HEK293 (cell line): Measurements from ENCODE around the gene PBX3.

Experiments
- CTCF ChIA-PET: fragments of 350-600 bp; formaldehyde crosslinking; extraction: SDS; loops from one replicate; lab custom pipeline; 2021; ENCODE audit warnings: antibody characterized with exemption; lab: Yijun Ruan, JAX
- POLR2A ChIA-PET: fragments of 300-600 bp; formaldehyde crosslinking; extraction: SDS; loops from one replicate; lab custom pipeline; 2020; ENCODE audit warnings: antibody characterized with exemption, inconsistent platforms; lab: Yijun Ruan, JAX
- H3K27ac ChIP-seq: fragments of 200-500 bp; sonication (Bioruptor generic); 2 replicates; pipeline ENCODE4 v1.5.1; 2014; ENCODE audit warnings: low read depth, low read length, control low read depth, inconsistent platforms; ENCODE audit errors: extremely low read depth
- H3K36me3 ChIP-seq, 2 experiments: fragments of 200-500 bp in 1 of 2; sonication (Bioruptor generic) in 1 of 2; 1 replicate in 1 of 2; 2 replicates in 1 of 2; pipeline ENCODE4 v1.5.1; 2014 to 2017; ENCODE audit warnings: inconsistent platforms in 2 of 2, low read length in 2 of 2; ENCODE audit not compliant: control insufficient read depth in 2 of 2, insufficient read depth in 1 of 2
- H3K4me1 ChIP-seq: fragments of 200-500 bp; sonication (Bioruptor generic); 2 replicates; pipeline ENCODE4 v1.5.1; 2014; ENCODE audit warnings: mild to moderate bottlenecking, low read length, inconsistent platforms; ENCODE audit not compliant: control insufficient read depth, insufficient read depth
- H3K4me3 ChIP-seq: 2 replicates; pipeline ENCODE4 v1.5.1; 2011; ENCODE audit warnings: low read depth, mild to moderate bottlenecking, control low read depth, low read length, moderate library complexity
- H3K9me3 ChIP-seq: fragments of 200-500 bp; sonication (Bioruptor generic); 2 replicates; pipeline ENCODE4 v1.5.1; 2014; ENCODE audit warnings: low read depth, low read length, inconsistent platforms; ENCODE audit not compliant: control insufficient read depth, insufficient read depth
- AEBP2 ChIP-seq: fragments of 450-650 bp; formaldehyde crosslinking; IDR thresholded peaks from 2 replicates; pipeline ENCODE4 v1.5.1; 2016; ENCODE audit warnings: missing biosample characterization, missing genetic modification characterization, borderline replicate concordance
- BCL11A ChIP-seq: fragments of 450-650 bp; formaldehyde crosslinking; IDR thresholded peaks from 2 replicates; pipeline ENCODE4 v1.5.1; 2016; ENCODE audit warnings: low read depth, missing biosample characterization, missing genetic modification characterization
- BCL6B ChIP-seq: fragments of 450-650 bp; formaldehyde crosslinking; IDR thresholded peaks from 2 replicates; pipeline ENCODE4 v1.5.1; 2017; ENCODE audit warnings: missing biosample characterization, missing genetic modification characterization
- GLIS1 ChIP-seq: fragments of 450-650 bp; formaldehyde crosslinking; IDR thresholded peaks from 2 replicates; pipeline ENCODE4 v1.5.1; 2016; ENCODE audit warnings: missing biosample characterization, missing genetic modification characterization
- HOXC10 ChIP-seq: sonication (generic); formaldehyde crosslinking; IDR thresholded peaks from 2 replicates; pipeline ENCODE4 v1.8.1; 2023; ENCODE audit warnings: mild to moderate bottlenecking, missing genetic modification reagents
- OSR2 ChIP-seq: fragments of 450-650 bp; formaldehyde crosslinking; IDR thresholded peaks from 2 replicates; pipeline ENCODE4 v1.5.1; 2016; ENCODE audit warnings: missing biosample characterization, missing genetic modification characterization
- PRDM6 ChIP-seq: fragments of 450-650 bp; formaldehyde crosslinking; IDR thresholded peaks from 2 replicates; pipeline ENCODE4 v1.5.1; 2017; ENCODE audit warnings: missing biosample characterization, missing genetic modification characterization
- SETDB1 ChIP-seq: IDR thresholded peaks from one replicate; pipeline ENCODE4 v1.6.1; 2017; ENCODE audit warnings: mild to moderate bottlenecking, low read length, moderate library complexity, mixed read lengths; ENCODE audit not compliant: insufficient read length
- TRIM28 ChIP-seq: IDR thresholded peaks from 2 replicates; pipeline ENCODE4 v1.6.1; 2011; ENCODE audit warnings: low read length, control low read depth, borderline replicate concordance
- ZBTB1 ChIP-seq: fragments of 450-650 bp; formaldehyde crosslinking; IDR thresholded peaks from 2 replicates; pipeline ENCODE4 v1.5.1; 2016; ENCODE audit warnings: missing biosample characterization, missing genetic modification characterization
- ZEB2 ChIP-seq: fragments of 450-650 bp; formaldehyde crosslinking; IDR thresholded peaks from 2 replicates; pipeline ENCODE4 v1.5.1; 2016; ENCODE audit warnings: missing biosample characterization, missing genetic modification characterization
- ZNF121 ChIP-seq: fragments of 450-650 bp; formaldehyde crosslinking; IDR thresholded peaks from 2 replicates; pipeline ENCODE4 v1.5.1; 2016; ENCODE audit warnings: missing biosample characterization, missing genetic modification characterization
- ZNF155 ChIP-seq: fragments of 450-650 bp; formaldehyde crosslinking; IDR thresholded peaks from 2 replicates; pipeline ENCODE4 v1.5.1; 2016; ENCODE audit warnings: missing biosample characterization, missing genetic modification characterization
- ZNF214 ChIP-seq: fragments of 450-650 bp; formaldehyde crosslinking; IDR thresholded peaks from 2 replicates; pipeline ENCODE4 v1.5.1; 2017; ENCODE audit warnings: missing biosample characterization, mild to moderate bottlenecking, missing genetic modification characterization, borderline replicate concordance
- ZNF239 ChIP-seq: fragments of 450-650 bp; formaldehyde crosslinking; IDR thresholded peaks from 2 replicates; pipeline ENCODE4 v1.5.1; 2016; ENCODE audit warnings: missing biosample characterization, missing genetic modification characterization
- ZNF292 ChIP-seq: fragments of 450-650 bp; formaldehyde crosslinking; IDR thresholded peaks from 2 replicates; pipeline ENCODE4 v1.5.1; 2016; ENCODE audit warnings: low read depth, missing biosample characterization, missing genetic modification characterization, borderline replicate concordance
- ZNF335 ChIP-seq: fragments of 450-650 bp; formaldehyde crosslinking; conservative IDR thresholded peaks from 2 replicates; pipeline ENCODE4 v1.5.1; 2016; ENCODE audit warnings: missing biosample characterization, missing genetic modification characterization
- ZNF514 ChIP-seq: fragments of 450-650 bp; formaldehyde crosslinking; IDR thresholded peaks from 2 replicates; pipeline ENCODE4 v1.5.1; 2016; ENCODE audit warnings: missing biosample characterization, missing genetic modification characterization
- ZNF548 ChIP-seq: fragments of 450-650 bp; formaldehyde crosslinking; IDR thresholded peaks from 2 replicates; pipeline ENCODE4 v1.5.1; 2016; ENCODE audit warnings: missing biosample characterization, missing genetic modification characterization
- ZNF747 ChIP-seq: fragments of 450-650 bp; formaldehyde crosslinking; IDR thresholded peaks from 2 replicates; pipeline ENCODE4 v1.5.1; 2016; ENCODE audit warnings: missing biosample characterization, missing genetic modification characterization
- TF ChIP-seq, protein P1 (sequence below): fragments of 450-650 bp; formaldehyde crosslinking; IDR thresholded peaks from 2 replicates; pipeline ENCODE4 v1.5.1; 2016; ENCODE audit warnings: missing biosample characterization, missing genetic modification characterization
- TF ChIP-seq, protein P2 (sequence below): fragments of 450-650 bp; formaldehyde crosslinking; IDR thresholded peaks from 2 replicates; pipeline ENCODE4 v1.5.1; 2017; ENCODE audit warnings: missing biosample characterization, missing genetic modification characterization

PBX3 gene

DNA sequence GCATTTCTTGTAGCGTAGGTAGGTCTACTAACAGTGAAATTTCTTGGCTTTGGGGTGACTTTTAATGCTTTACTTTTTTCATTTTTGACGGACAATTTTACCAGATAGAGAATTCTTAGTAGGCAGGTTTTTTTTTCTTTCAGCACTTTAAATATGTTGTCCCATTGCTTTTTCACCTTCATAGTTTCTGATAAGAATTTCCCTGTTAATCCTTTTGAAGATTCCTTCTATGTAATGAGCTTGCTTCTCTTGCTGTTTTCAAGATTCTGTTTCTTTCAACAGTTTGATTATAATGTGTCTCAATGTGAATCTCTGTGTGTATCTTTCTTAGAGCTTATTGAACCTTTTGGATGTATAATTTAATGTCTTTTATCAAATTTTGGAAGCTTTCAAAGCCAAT lies 35.5 kb downstream of the PBX3 start:
- TF ChIP-seq SETDB1 = peak; percentile 76
- TF ChIP-seq GLIS1 (tag by site-specific recombination) = no peak
- TF ChIP-seq, protein P1, sequence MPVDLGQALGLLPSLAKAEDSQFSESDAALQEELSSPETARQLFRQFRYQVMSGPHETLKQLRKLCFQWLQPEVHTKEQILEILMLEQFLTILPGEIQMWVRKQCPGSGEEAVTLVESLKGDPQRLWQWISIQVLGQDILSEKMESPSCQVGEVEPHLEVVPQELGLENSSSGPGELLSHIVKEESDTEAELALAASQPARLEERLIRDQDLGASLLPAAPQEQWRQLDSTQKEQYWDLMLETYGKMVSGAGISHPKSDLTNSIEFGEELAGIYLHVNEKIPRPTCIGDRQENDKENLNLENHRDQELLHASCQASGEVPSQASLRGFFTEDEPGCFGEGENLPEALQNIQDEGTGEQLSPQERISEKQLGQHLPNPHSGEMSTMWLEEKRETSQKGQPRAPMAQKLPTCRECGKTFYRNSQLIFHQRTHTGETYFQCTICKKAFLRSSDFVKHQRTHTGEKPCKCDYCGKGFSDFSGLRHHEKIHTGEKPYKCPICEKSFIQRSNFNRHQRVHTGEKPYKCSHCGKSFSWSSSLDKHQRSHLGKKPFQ = no peak
- no peak for TF ChIP-seq BCL6B (tag by site-specific recombination)
- TF ChIP-seq ZBTB1 (tag by site-specific recombination) = no peak
- no peak for TF ChIP-seq ZNF548
- TF ChIP-seq ZNF514 (tag by site-specific recombination) = no peak
- 0 out of 2 replicates have a peak, but pooled peaks have one; percentile 40 for TF ChIP-seq TRIM28
- ChIA-PET CTCF (interaction anchor here (0.7 to 1.3 kb wide), 4 partner anchors 12 to 883 kb away, joined by 3 to 4 read pairs (median 4); no protein-coding TSS in a partner anchor), POLR2A (interaction anchor here (0.7 kb wide), 1 partner anchor 113 kb away, joined by 3 read pairs; no protein-coding TSS in a partner anchor)
- H3K9me3 ChIP-seq = no peaks in the 10 kb centered on the region
- no peaks in the 10 kb centered on the region; a peak in 1 of 3 replicates for H3K36me3 ChIP-seq
- no peak overlapping the region for H3K27ac ChIP-seq
- no peak overlapping the region for H3K4me3 ChIP-seq
- no peaks in the 10 kb centered on the region for H3K4me1 ChIP-seq

- no peak overlapping the region for H3K4me3 ChIP-seq
- TF ChIP-seq ZNF292 (tag by site-specific recombination) = no peak
- TF ChIP-seq ZNF155 (tag by site-specific recombination) = no peak
- no peak for TF ChIP-seq ZNF121 (tag by site-specific recombination)
- TF ChIP-seq BCL11A (tag by site-specific recombination) = no peak
- TF ChIP-seq PRDM6 (tag by site-specific recombination) = no peak
- no peak for TF ChIP-seq HOXC10 (CRISPR knock-in tag)
- TF ChIP-seq, all 188 proteins: peak for 0
- ChIA-PET POLR2A (no interaction called here), CTCF (interaction anchor here (0.7 kb wide), 1 partner anchor 25 kb away, joined by 3 read pairs; no protein-coding TSS in a partner anchor)
- H3K27ac ChIP-seq = no peak overlapping the region
- H3K36me3 ChIP-seq = no peaks in the 10 kb centered on the region; a peak in 1 of 3 replicates
- no peaks in the 10 kb centered on the region; the same call in 1 of the 2 replicates for H3K4me1 ChIP-seq
- no peaks in the 10 kb centered on the region for H3K9me3 ChIP-seq
Observed at GRCh38 chr9:125784286-125785049, 37.3 kb downstream of the PBX3 start.

DNA sequence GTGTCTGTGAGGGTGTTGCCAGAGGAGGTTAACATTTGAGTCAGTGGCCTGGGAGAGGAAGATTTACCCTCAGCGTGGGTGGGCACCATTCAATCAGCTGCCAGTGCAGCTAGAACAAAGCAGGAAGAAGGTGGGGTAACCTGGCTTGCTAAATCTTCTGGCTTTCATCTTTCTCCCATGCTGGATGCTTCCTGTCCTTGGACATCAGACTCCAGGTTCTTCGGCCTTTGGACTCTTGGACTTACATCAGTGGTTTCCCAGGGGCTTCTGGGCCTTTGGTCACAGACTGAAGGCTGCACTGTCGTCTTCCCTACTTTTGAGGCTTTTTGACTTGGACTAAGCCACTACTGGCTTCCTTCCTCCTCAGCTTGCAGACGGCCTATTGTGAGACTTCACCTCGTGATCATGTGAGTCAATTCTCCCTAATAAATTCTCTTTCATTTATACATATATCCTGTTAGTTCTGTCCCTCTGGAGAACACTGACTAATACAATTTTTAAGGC lies 38.1 kb downstream of the PBX3 start:
- no peaks in the 10 kb centered on the region for H3K9me3 ChIP-seq
- POLR2A ChIA-PET = no interaction called here
- H3K27ac ChIP-seq = no peak overlapping the region
- CTCF ChIA-PET = no interaction called here
- no peaks in the 10 kb centered on the region; a peak in 1 of 3 replicates for H3K36me3 ChIP-seq
- H3K4me3 ChIP-seq = no peak overlapping the region
- H3K4me1 ChIP-seq = no peaks in the 10 kb centered on the region; the same call in 1 of the 2 replicates
- no peak for TF ChIP-seq ZNF747 (tag by site-specific recombination)
- TF ChIP-seq, protein P2, sequence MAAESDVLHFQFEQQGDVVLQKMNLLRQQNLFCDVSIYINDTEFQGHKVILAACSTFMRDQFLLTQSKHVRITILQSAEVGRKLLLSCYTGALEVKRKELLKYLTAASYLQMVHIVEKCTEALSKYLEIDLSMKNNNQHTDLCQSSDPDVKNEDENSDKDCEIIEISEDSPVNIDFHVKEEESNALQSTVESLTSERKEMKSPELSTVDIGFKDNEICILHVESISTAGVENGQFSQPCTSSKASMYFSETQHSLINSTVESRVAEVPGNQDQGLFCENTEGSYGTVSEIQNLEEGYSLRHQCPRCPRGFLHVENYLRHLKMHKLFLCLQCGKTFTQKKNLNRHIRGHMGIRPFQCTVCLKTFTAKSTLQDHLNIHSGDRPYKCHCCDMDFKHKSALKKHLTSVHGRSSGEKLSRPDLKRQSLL (tag by site-specific recombination) = no peak
- no peak for TF ChIP-seq ZEB2 (tag by site-specific recombination)
- TF ChIP-seq ZNF214 (tag by site-specific recombination) = no peak
- TF ChIP-seq TRIM28 = no peak
- TF ChIP-seq ZNF335 = no peak
- no peak for TF ChIP-seq AEBP2 (tag by site-specific recombination)
- TF ChIP-seq OSR2 (tag by site-specific recombination) = no peak
- no peak for TF ChIP-seq ZNF239 (tag by site-specific recombination)
